Panc1 (cell line): ENCODE data around the gene TEKT3. TPM values are rescaled to one million over a fixed set of nuclear protein-coding genes. Genes with fewer than 3 reads are reported as not detected.

Experiments
- ATAC-seq: fragments of 200-7000 bp; cut with Tn5 transposase; 2 replicates; pipeline ENCODE4 v1.9.1; 2020; ENCODE audit warnings: mild to moderate bottlenecking, moderate library complexity
- BruUV-seq: library from RNA; stranded (reverse); fragments of 400-500 nt; replicated peaks from 2 replicates; lab custom pipeline; 2021; lab: Mats Ljungman, UMichigan
- CTCF ChIA-PET: fragments of 300-600 bp; sonication (Branson Sonifier 250); formaldehyde crosslinking; loops from one replicate; lab custom pipeline; 2022; ENCODE audit warnings: antibody characterized with exemption; lab: Charles Lee
- POLR2A ChIA-PET: fragments of 300-600 bp; sonication (Branson Sonifier 250); formaldehyde crosslinking; loops from one replicate; lab custom pipeline; 2022; ENCODE audit warnings: antibody characterized with exemption; lab: Charles Lee
- DNase-seq: peaks from one replicate; pipeline ENCODE4 v3.0.0-alpha.2; 2010; ENCODE audit warnings: low read depth, low spot score
- H3K27ac ChIP-seq: 2 replicates; pipeline ENCODE4 v1.5.1; 2011; ENCODE audit warnings: mild to moderate bottlenecking, low read length, inconsistent platforms
- H3K27me3 ChIP-seq: fragments of 200-500 bp; sonication (Bioruptor generic); 2 replicates; pipeline ENCODE4 v1.6.0; 2014; ENCODE audit warnings: low read length, inconsistent platforms; ENCODE audit not compliant: control insufficient read depth, insufficient read depth
- H3K36me3 ChIP-seq: fragments of 200-500 bp; sonication (Bioruptor generic); 2 replicates; pipeline ENCODE4 v1.5.1; 2014; ENCODE audit warnings: inconsistent platforms, mild to moderate bottlenecking, low read length, moderate library complexity; ENCODE audit not compliant: control insufficient read depth, insufficient read depth
- H3K4me1 ChIP-seq: 2 replicates; pipeline ENCODE4 v1.5.1; 2011; ENCODE audit warnings: inconsistent platforms, mild to moderate bottlenecking, low read length, moderate library complexity; ENCODE audit not compliant: control insufficient read depth, insufficient read depth
- H3K4me3 ChIP-seq, 2 experiments: 2 replicates each; pipeline ENCODE4 v1.5.1; 2011 to 2012; ENCODE audit warnings: low read depth in 2 of 2, low read length in 2 of 2, mild to moderate bottlenecking in 2 of 2, inconsistent platforms in 1 of 2, moderate library complexity in 1 of 2
- H3K9me3 ChIP-seq: fragments of 200-500 bp; sonication (Bioruptor generic); 2 replicates; pipeline ENCODE4 v1.5.1; 2014; ENCODE audit warnings: low read depth, mild to moderate bottlenecking, inconsistent platforms, low read length, moderate library complexity; ENCODE audit not compliant: control insufficient read depth, insufficient read depth
- CTCF ChIP-seq: fragments of 450-650 bp; IDR thresholded peaks from 2 replicates; pipeline ENCODE4 v1.5.1; 2017; ENCODE audit warnings: mild to moderate bottlenecking
- POLR2AphosphoS5 ChIP-seq: IDR thresholded peaks from 2 replicates; pipeline ENCODE4 v1.6.1; 2012; ENCODE audit warnings: mild to moderate bottlenecking, low read depth, low read length, moderate library complexity
- SIN3A ChIP-seq: IDR thresholded peaks from 2 replicates; pipeline ENCODE4 v1.6.1; 2012; ENCODE audit warnings: low read depth, mild to moderate bottlenecking, low read length, moderate library complexity, borderline replicate concordance; ENCODE audit not compliant: insufficient read depth
- TCF7L2 ChIP-seq: IDR thresholded peaks from 2 replicates; pipeline ENCODE4 v1.6.1; 2011; ENCODE audit warnings: mild to moderate bottlenecking, low read depth, low read length, inconsistent platforms
- in situ Hi-C: cut with HindIII; loops from 2 replicates; pipeline ENCODE4 v1.10.0; 2016; ENCODE audit warnings: low sequenced_read_pairs, low pct_unique_long_range_greater_than_20kb
- intact Hi-C: fragments of 100-400 bp; cut with micrococcal nuclease; formaldehyde crosslinking; loops from one replicate; pipeline ENCODE4 v1.10.0; 2022; ENCODE audit not compliant: unreplicated experiment
- total RNA-seq: library from RNA; stranded (reverse); gene quantifications from one replicate; pipeline ENCODE4 v1.2.1, GENCODE V29; 2021; ENCODE audit not compliant: unreplicated experiment
- TF ChIP-seq, protein P1 (sequence below), 2 experiments: IDR thresholded peaks; 2 replicates each; pipeline ENCODE4 v1.6.1; 2011 to 2012; ENCODE audit warnings: low read depth in 2 of 2, control low read depth in 1 of 2, low read length in 1 of 2, mild to moderate bottlenecking in 1 of 2, moderate library complexity in 1 of 2; ENCODE audit not compliant: insufficient read depth in 1 of 2

The TEKT3 gene
- total RNA-seq, 1 experiment from 2014 or later = not detected

DNA sequence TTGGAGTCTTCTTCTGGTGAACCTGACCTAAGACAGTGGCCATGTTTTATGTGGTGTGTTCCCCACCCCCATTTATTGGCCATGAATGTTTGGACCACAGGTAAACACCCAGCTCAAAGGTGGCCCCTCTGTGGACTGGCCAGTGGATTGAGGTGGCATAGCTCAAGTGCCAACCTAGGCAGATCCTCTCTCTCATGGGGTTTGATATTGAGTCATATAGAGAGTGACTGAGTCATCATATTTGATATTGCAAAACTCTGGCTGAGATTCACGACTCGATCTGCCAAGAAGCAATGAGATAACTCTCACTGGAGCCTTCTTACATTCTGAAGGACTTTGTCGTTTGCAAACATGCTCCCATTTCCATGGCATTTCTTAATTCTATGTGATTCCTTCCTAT is 10.5 kb upstream of the TEKT3 start:
- CTCF ChIA-PET = no interaction called here
- intact Hi-C loops (no loop called here), in situ Hi-C loops (no loop called here)
- peaks cover 3% of the 10 kb centered on the region; the same call in 1 of the 2 replicates for H3K27me3 ChIP-seq
- TF ChIP-seq TCF7L2 (no peak), CTCF (no peak), POLR2AphosphoS5 (no peak), SIN3A (no peak)
- TF ChIP-seq, protein P1, sequence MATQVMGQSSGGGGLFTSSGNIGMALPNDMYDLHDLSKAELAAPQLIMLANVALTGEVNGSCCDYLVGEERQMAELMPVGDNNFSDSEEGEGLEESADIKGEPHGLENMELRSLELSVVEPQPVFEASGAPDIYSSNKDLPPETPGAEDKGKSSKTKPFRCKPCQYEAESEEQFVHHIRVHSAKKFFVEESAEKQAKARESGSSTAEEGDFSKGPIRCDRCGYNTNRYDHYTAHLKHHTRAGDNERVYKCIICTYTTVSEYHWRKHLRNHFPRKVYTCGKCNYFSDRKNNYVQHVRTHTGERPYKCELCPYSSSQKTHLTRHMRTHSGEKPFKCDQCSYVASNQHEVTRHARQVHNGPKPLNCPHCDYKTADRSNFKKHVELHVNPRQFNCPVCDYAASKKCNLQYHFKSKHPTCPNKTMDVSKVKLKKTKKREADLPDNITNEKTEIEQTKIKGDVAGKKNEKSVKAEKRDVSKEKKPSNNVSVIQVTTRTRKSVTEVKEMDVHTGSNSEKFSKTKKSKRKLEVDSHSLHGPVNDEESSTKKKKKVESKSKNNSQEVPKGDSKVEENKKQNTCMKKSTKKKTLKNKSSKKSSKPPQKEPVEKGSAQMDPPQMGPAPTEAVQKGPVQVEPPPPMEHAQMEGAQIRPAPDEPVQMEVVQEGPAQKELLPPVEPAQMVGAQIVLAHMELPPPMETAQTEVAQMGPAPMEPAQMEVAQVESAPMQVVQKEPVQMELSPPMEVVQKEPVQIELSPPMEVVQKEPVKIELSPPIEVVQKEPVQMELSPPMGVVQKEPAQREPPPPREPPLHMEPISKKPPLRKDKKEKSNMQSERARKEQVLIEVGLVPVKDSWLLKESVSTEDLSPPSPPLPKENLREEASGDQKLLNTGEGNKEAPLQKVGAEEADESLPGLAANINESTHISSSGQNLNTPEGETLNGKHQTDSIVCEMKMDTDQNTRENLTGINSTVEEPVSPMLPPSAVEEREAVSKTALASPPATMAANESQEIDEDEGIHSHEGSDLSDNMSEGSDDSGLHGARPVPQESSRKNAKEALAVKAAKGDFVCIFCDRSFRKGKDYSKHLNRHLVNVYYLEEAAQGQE (IDR thresholded peaks at IDR 0.05; ENCODE audit: insufficient read depth in 1 of 2, low read depth in 2 of 2, low read length in 1 of 2) = no peak
- H3K4me1 ChIP-seq = no peaks in the 10 kb centered on the region
- no peak overlapping the region for H3K27ac ChIP-seq
- H3K36me3 ChIP-seq = no peaks in the 10 kb centered on the region
- ATAC-seq (no peak), DNase-seq (no peak)
- no TSS peak for BruUV-seq
- POLR2A ChIA-PET = no interaction called here
- H3K9me3 ChIP-seq = no peaks in the 10 kb centered on the region
- no peak overlapping the region for H3K4me3 ChIP-seq

DNA sequence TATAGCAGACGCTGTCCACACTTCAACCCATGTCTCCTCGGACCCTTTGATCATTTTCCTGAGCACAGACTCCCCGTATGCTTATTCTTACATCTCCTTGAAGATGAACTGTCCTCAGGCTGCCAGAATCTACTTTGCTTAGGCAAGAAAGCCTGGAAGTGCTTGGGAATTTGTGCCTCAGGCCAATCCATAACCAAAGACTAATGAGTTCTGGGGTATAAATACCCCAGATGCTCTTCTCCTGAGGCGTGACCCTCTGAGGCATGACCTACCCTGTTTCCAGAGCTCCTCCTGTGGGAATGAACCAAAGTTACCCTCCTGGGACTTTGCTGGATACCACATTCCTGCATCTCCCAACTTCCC is 10.1 kb upstream of the TEKT3 start:
- H3K9me3 ChIP-seq = no peaks in the 10 kb centered on the region
- no peak for DNase-seq
- H3K27ac ChIP-seq = no peak overlapping the region
- H3K36me3 ChIP-seq = no peaks in the 10 kb centered on the region
- peaks cover 3% of the 10 kb centered on the region for H3K27me3 ChIP-seq
- intact Hi-C loops (no loop called here), in situ Hi-C loops (no loop called here)
- ChIA-PET CTCF (no interaction called here), POLR2A (no interaction called here)
- no peak for ATAC-seq
- no peak for TF ChIP-seq TCF7L2
- no peak for TF ChIP-seq CTCF
- TF ChIP-seq POLR2AphosphoS5 = no peak
- no peak for TF ChIP-seq SIN3A
- TF ChIP-seq, protein P1 (IDR thresholded peaks at IDR 0.05; ENCODE audit: insufficient read depth in 1 of 2, low read depth in 2 of 2, low read length in 1 of 2) = no peak
- no peak overlapping the region for H3K4me3 ChIP-seq
- no TSS peak for BruUV-seq
- H3K4me1 ChIP-seq = no peaks in the 10 kb centered on the region
